ENCODE results near the gene NEK11. TPM values are rescaled to one million over a fixed set of nuclear protein-coding genes. Genes with fewer than 3 reads are reported as not detected.
A peak's percentile ranks its signal among the peaks of the same experiment; 100 is the strongest.
"Not testable (repeated sequence)": the region's sequence is repeated elsewhere in the genome, so short reads cannot be mapped to it uniquely, and the experiment has no call there.

NEK11 gene
- total RNA-seq, 4 donors from 2014 or later: 1.6 to 8.5 (median 3.4) TPM

DNA sequence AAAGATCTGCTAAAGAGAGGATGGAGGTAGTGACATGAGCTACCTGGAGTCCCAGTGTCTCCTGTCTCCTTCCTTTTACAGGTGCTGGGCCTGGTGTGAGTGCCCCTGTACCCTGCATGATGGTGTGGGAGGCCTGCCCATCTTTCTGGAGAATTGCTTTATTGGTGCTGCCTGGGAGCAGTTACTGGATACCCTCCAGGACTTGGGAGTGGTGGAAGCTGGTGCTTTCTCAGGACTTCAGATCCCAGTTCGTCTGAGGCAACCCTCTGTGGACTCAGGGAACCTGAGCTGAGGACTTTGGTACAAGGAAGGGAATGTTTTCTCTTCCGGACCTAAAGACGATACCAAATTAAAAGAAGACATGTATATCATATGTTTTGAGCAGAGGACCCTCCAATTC is 336.6 kb downstream of the NEK11 start:
- H3K27me3 ChIP-seq: peaks cover 0 to 14% (median 0%) of the 10 kb centered on the region in 4 donors
- no peak overlapping the region for H3K27ac ChIP-seq
- no peaks in the 10 kb centered on the region for H3K9me3 ChIP-seq
- H3K4me1 ChIP-seq: peaks cover 0 to 18% (median 2%) of the 10 kb centered on the region in 3 donors
- H3K4me3 ChIP-seq: no peak overlapping the region
- WGBS, 2 donors: 100% methylated on average over 1 to 2 of the region's 3 CpGs
- intact Hi-C loops (cut with DNase I): no loop called here
- no peaks in the 10 kb centered on the region for H3K36me3 ChIP-seq
- no peak for TF ChIP-seq POLR2A (IDR thresholded peaks at IDR 0.05)
- TF ChIP-seq, protein P1, sequence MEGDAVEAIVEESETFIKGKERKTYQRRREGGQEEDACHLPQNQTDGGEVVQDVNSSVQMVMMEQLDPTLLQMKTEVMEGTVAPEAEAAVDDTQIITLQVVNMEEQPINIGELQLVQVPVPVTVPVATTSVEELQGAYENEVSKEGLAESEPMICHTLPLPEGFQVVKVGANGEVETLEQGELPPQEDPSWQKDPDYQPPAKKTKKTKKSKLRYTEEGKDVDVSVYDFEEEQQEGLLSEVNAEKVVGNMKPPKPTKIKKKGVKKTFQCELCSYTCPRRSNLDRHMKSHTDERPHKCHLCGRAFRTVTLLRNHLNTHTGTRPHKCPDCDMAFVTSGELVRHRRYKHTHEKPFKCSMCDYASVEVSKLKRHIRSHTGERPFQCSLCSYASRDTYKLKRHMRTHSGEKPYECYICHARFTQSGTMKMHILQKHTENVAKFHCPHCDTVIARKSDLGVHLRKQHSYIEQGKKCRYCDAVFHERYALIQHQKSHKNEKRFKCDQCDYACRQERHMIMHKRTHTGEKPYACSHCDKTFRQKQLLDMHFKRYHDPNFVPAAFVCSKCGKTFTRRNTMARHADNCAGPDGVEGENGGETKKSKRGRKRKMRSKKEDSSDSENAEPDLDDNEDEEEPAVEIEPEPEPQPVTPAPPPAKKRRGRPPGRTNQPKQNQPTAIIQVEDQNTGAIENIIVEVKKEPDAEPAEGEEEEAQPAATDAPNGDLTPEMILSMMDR (IDR thresholded peaks at IDR 0.05): no peak
- DNase-seq: no peak

DNA sequence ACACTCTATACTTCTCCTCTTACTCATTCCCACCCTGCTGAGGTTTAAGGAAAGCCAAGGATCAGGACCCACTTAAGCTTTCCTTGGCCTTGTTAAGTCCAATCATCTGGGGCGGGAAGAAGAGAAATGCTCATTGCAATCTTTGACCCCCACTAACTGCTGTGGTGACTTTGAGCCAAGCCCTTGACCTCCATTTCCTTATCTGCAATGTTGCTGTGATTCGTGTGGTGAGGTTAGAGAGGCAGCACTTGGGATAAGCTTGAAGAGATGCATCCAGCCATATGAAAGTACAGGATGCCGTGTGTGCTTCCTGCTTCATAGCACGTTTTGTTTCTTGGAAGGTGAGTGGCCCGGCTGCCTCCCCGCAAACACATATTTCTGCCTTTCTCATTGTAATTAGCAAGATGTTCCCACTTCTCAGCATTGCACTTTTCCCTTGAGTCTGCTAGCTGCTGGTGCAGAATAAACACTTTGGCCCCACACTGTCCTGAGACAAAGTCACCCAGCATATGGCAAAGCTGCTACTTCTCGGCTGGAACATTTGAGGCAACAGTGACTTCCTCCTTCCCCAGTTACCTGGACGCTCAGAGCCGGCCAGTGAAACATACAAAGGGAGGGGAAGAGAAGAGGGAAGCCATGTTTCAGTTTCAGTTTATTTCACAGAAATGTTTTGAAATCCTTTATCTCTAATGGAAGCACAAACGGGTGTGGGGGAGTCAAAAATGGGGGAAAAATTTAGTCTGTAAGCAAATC is 344.4 kb downstream of the NEK11 start:
- H3K4me3 ChIP-seq: no peak overlapping the region
- peaks cover 0 to 5% (median 0%) of the 10 kb centered on the region in 3 donors for H3K36me3 ChIP-seq
- no peaks in the 10 kb centered on the region for H3K9me3 ChIP-seq
- TF ChIP-seq POLR2A (IDR thresholded peaks at IDR 0.05): no peak
- TF ChIP-seq, protein P1 (IDR thresholded peaks at IDR 0.05): no peak
- H3K27ac ChIP-seq: no peak overlapping the region
- 77 to 81% methylated on average over 6 to 10 of the region's 10 CpGs for WGBS, 2 donors
- intact Hi-C loops (cut with DNase I): no loop called here
- no peaks in the 10 kb centered on the region for H3K27me3 ChIP-seq
- H3K4me1 ChIP-seq: no peaks in the 10 kb centered on the region
- DNase-seq: no peak

DNA sequence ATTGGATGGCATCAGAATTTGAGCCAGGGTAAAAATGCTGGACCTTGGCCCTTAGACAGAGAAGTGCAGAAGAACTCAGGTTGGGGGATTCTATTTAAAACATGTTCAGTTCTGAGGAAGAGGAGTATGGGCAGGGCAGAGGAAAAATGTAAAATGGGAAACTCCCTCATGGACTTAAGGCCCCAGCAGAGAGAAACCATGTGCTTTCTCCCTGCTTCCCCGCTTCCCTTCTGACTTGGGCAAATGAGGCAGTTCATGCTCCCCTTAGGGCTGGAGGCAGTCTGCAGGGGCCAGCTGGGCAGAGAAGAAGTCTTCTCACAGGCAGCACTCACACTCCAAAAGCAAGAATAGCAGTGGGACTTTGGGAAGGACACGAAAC is 345.0 kb downstream of the NEK11 start:
- TF ChIP-seq, protein P1 (IDR thresholded peaks at IDR 0.05): no peak
- TF ChIP-seq POLR2A (IDR thresholded peaks at IDR 0.05): no peak
- H3K27me3 ChIP-seq: no peaks in the 10 kb centered on the region
- H3K4me3 ChIP-seq: no peak overlapping the region
- DNase-seq: no peak
- no peaks in the 10 kb centered on the region for H3K4me1 ChIP-seq
- intact Hi-C loops (cut with DNase I): no loop called here
- H3K36me3 ChIP-seq: peaks cover 0 to 9% (median 0%) of the 10 kb centered on the region in 3 donors
- H3K9me3 ChIP-seq: no peaks in the 10 kb centered on the region
- WGBS, 2 donors: 80 to 90% methylated on average over 1 of the region's 2 CpGs
- no peak overlapping the region for H3K27ac ChIP-seq

DNA sequence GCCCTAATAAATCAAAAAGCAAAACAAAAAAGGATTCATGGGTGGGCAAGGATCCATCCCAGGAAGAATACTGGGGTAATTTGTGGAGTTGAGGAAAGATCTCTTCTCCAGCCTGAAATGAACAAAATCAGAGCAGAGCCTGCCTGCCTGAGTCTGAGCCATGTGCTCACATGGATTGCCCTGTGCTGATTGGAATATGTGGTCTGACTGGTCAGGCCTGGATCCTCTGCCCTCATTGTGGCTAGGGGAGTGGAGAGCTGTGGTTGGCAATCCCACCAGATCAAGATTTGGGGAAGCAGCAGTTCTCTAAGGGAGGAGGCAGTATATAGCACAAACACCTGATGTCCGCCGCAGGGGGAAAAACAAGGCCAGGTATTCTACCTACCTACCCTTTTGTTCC is 348.1 kb downstream of the NEK11 start:
- Histone ChIP-seq H3K27me3 (no peaks in the 10 kb centered on the region), H3K4me1 (peaks cover 0 to 5% (median 2%) of the 10 kb centered on the region in 3 donors), H3K27ac (no peak overlapping the region), H3K4me3 (no peak overlapping the region), H3K9me3 (no peaks in the 10 kb centered on the region), H3K36me3 (peaks cover 0 to 9% (median 0%) of the 10 kb centered on the region in 3 donors)
- WGBS, 2 donors: 95% methylated on average over 2 of the region's 2 CpGs
- intact Hi-C loops (cut with DNase I): no loop called here
- no peak for DNase-seq
- TF ChIP-seq, protein P1 (IDR thresholded peaks at IDR 0.05): no peak
- TF ChIP-seq POLR2A (IDR thresholded peaks at IDR 0.05): no peak

DNA sequence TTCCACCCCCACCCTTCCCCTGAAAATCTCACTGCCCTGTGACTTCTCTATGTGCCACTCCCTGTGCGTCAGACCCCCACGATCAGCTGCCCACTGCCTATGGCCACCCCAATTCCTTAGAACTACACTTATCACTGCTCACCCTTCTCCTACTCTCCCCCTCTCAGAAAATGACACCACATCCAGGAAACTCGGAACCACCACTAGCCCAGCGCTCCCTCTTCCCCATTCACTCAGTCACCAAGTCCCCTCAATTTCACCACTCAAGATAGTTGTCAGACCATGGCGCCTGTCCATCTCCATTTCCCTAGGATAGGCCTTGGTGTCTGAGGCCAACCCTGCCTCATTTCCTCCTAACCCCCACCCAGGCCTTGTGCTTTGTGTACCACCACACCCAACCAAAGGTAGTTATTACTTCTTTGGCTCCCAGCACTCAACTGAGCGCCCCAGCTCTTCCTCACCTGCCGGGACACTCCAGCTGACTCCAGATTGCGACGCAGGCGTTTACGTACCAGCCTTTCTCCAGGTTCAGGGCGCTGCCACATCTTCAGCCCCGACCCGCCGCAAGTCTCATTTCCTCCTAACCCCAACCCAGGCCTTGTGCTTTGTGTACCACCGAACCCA is 354.3 kb downstream of the NEK11 start:
- H3K27me3 ChIP-seq; H3K9me3 ChIP-seq; intact Hi-C loops (cut with DNase I); DNase-seq: not testable (repeated sequence)
- H3K36me3 ChIP-seq: peaks cover 0 to 33% (median 4%) of the 10 kb centered on the region in 3 donors
- H3K4me1 ChIP-seq: peaks cover 12 to 48% (median 18%) of the 10 kb centered on the region in 3 donors
- H3K4me3 ChIP-seq: peak overlapping the region; percentile 75 to 99 (median 82)
- 10% methylated on average over 16 of the region's 16 CpGs for WGBS, 2 donors
- H3K27ac ChIP-seq: peak overlapping the region; percentile 84 to 94 (median 90)
